Measurements from ENCODE around the gene TKT.

DNA sequence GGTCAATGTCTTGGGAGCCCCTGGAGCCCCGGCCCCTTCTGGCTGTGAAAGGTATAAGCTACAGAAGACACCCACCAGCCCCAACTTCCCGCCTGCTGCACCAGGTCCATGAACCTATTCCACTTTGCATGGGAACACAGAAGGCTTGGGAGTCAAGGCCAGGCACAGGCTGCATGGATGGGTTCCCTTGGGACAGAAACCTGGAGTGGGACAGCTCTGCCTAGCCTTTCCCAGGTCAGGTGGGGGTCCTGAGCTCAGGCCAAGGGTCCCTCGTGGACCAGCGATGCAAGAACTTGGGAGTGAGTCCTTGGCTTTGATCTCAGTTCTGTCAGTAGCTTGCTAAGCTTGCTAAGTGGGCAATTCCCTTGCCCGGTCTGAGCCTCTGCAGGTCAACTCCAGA lies 25.0 kb downstream of the TKT start:
- TF ChIP-seq EP300 (IDR thresholded peaks at IDR 0.05; ENCODE audit: low read depth) (no peak), POLR2AphosphoS5 (IDR thresholded peaks at IDR 0.05) (no peak), POLR2A (IDR thresholded peaks at IDR 0.05) (no peak)
- TF ChIP-seq, protein P1, sequence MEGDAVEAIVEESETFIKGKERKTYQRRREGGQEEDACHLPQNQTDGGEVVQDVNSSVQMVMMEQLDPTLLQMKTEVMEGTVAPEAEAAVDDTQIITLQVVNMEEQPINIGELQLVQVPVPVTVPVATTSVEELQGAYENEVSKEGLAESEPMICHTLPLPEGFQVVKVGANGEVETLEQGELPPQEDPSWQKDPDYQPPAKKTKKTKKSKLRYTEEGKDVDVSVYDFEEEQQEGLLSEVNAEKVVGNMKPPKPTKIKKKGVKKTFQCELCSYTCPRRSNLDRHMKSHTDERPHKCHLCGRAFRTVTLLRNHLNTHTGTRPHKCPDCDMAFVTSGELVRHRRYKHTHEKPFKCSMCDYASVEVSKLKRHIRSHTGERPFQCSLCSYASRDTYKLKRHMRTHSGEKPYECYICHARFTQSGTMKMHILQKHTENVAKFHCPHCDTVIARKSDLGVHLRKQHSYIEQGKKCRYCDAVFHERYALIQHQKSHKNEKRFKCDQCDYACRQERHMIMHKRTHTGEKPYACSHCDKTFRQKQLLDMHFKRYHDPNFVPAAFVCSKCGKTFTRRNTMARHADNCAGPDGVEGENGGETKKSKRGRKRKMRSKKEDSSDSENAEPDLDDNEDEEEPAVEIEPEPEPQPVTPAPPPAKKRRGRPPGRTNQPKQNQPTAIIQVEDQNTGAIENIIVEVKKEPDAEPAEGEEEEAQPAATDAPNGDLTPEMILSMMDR (IDR thresholded peaks at IDR 0.05) = no peak

Data from transverse colon (tissue), 4 donors.